ENCODE data around the gene DELE1. TPM values are rescaled to one million over a fixed set of nuclear protein-coding genes. Genes with fewer than 3 reads are reported as not detected.
A peak's percentile ranks its signal among the peaks of the same experiment; 100 is the strongest.

DELE1 gene
- total and polyA plus RNA-seq, 8 donors: 29.2 to 100 (median 71.7) TPM

DNA sequence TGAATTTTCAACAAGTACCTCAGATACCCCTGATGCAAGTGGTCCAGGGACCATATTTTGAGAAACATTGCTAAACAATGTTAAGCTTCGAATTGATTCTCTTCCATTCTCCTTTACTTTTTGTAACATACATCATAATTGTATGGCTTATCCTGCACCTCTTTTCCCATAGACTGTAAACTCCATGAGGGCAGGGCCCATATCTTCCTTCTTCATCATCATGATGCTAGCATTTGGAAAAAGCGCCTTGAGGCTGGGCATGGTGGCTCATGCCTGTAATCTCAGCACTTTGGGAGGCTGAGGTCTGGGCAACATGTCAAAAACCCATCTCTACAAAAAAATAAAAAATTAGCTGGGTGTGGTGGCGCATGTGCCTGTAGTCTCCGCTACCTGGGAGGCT is 14.5 kb upstream of the DELE1 start:
- Histone ChIP-seq H3K9me3 (no peaks in the 10 kb centered on the region), H3K4me3 (no peak overlapping the region), H3K4me1 (peaks cover 6 to 8% (median 7%) of the 10 kb centered on the region in 4 donors), H3K27ac (no peak overlapping the region), H3K27me3 (peaks cover 0 to 18% (median 0%) of the 10 kb centered on the region in 3 donors), H3K36me3 (no peaks in the 10 kb centered on the region)
- WGBS, 5 donors: 68 to 94% (median 82%) methylated on average over 4 of the region's 4 CpGs
- DNase-seq: no peak
- intact Hi-C loops (cut with DNase I; ENCODE audit: low total_unique reads): no loop called here
- TF ChIP-seq EP300 (IDR thresholded peaks at IDR 0.05): no peak
- TF ChIP-seq CTCF (IDR thresholded peaks at IDR 0.05): no peak
- TF ChIP-seq POLR2AphosphoS5 (IDR thresholded peaks at IDR 0.05): no peak
- TF ChIP-seq POLR2A (IDR thresholded peaks at IDR 0.05): no peak

DNA sequence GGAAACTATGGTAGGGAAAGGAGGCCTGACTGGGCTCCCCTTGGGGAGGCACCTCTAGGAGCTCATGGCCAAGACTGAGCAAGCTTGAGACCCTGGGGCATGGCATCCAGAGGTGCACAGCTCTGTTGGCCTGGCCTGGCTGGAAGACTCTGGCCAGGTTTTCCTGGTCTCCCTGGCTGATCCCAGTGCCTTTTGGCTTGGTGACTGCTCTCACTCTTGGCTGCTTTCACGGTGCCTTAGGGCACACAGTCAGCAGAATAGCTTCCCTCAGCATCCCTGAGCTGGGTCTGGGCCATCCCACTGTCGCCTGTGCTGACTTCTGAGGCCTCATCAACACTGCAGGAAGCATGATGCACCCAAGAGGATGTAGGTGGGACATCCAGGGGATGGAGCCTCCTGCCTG is 13.4 kb upstream of the DELE1 start:
- no peaks in the 10 kb centered on the region for H3K9me3 ChIP-seq
- no peak overlapping the region for H3K4me3 ChIP-seq
- peaks cover 0 to 25% (median 0%) of the 10 kb centered on the region in 3 donors for H3K27me3 ChIP-seq
- H3K4me1 ChIP-seq: peaks cover 9 to 13% (median 11%) of the 10 kb centered on the region in 4 donors
- no peak for DNase-seq
- 52 to 62% (median 54%) methylated on average over 2 of the region's 2 CpGs for WGBS, 5 donors
- no peaks in the 10 kb centered on the region for H3K36me3 ChIP-seq
- TF ChIP-seq POLR2AphosphoS5 (IDR thresholded peaks at IDR 0.05): no peak
- no peak for TF ChIP-seq EP300 (IDR thresholded peaks at IDR 0.05)
- no peak for TF ChIP-seq CTCF (IDR thresholded peaks at IDR 0.05)
- TF ChIP-seq POLR2A (IDR thresholded peaks at IDR 0.05): no peak
- no peak overlapping the region for H3K27ac ChIP-seq
- intact Hi-C loops (cut with DNase I; ENCODE audit: low total_unique reads): no loop called here

DNA sequence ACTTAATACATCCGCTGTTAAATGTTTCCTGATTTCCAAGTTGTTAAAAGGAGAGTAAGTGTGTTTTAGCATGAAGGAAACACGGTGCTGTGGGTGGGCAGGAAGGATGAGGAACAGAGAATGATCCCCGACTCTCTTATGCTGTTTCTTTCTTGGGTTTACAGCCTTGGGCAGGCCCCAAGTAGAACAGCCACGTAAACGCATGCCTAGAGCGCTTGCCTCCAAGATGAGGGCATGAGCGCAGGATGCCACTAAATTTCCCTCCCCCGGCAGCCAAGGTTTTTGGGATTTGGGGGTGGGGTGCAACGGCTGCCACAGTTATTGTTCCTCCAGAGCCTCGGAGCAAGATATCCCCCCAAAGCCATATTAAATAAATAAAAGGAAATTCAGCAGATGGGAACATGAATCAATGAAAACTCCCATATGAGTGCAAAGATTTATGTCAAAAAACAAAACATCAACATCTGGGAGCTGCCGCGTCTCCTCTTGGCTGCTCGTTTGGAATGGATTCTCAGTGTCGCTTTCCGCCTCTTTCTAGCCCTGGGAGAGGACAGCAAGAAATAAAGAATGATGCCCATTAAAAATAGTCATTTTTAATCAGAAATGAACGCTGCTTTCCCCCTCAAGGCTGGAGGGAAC is 10.0 kb upstream of the DELE1 start:
- DNase-seq: peak in 1 of 2 donors; percentile 20
- peak overlapping the region in 1 of 5 donors; percentile 27 for H3K27ac ChIP-seq
- 27 to 30% (median 28%) methylated on average over 16 of the region's 16 CpGs for WGBS, 5 donors
- peaks cover 0 to 25% (median 0%) of the 10 kb centered on the region in 3 donors for H3K27me3 ChIP-seq
- intact Hi-C loops (cut with DNase I; ENCODE audit: low total_unique reads): no loop called here
- TF ChIP-seq EP300 (IDR thresholded peaks at IDR 0.05): no peak
- TF ChIP-seq POLR2A (IDR thresholded peaks at IDR 0.05): no peak
- no peak for TF ChIP-seq POLR2AphosphoS5 (IDR thresholded peaks at IDR 0.05)
- TF ChIP-seq CTCF (IDR thresholded peaks at IDR 0.05): no peak
- H3K9me3 ChIP-seq: no peaks in the 10 kb centered on the region
- H3K4me3 ChIP-seq: peak overlapping the region; percentile 37 to 44 (median 40)
- H3K4me1 ChIP-seq: peaks cover 9 to 13% (median 11%) of the 10 kb centered on the region in 4 donors
- H3K36me3 ChIP-seq: no peaks in the 10 kb centered on the region

- Histone ChIP-seq H3K27me3 (peaks cover 0 to 25% (median 0%) of the 10 kb centered on the region in 3 donors), H3K27ac (peak overlapping the region in 1 of 5 donors; percentile 27), H3K4me1 (peaks cover 9 to 13% (median 11%) of the 10 kb centered on the region in 4 donors), H3K9me3 (no peaks in the 10 kb centered on the region), H3K36me3 (no peaks in the 10 kb centered on the region), H3K4me3 (peak overlapping the region; percentile 37 to 44 (median 40))
- peak; percentile 46 to 82 for DNase-seq
- 10 to 26% (median 12%) methylated on average over 17 to 40 of the region's 40 CpGs for WGBS, 5 donors
- TF ChIP-seq CTCF (IDR thresholded peaks at IDR 0.05) (peak in 3 of 7 experiments; percentile 9 to 23 (median 11)), EP300 (IDR thresholded peaks at IDR 0.05) (no peak)
- intact Hi-C loops (cut with DNase I; ENCODE audit: low total_unique reads): no loop called here
These were observed 9.4 kb upstream of the DELE1 start for GRCh38 chr5:141914199-141914743.

Data from stomach (tissue), 9 donors.